SHP77 (cell line): Measurements from ENCODE around the gene PTPN13.
A peak's percentile ranks its signal among the peaks of the same experiment; 100 is the strongest.

ENCODE experiments used
- DNase-seq, 2 experiments: peaks; one replicate each; lab custom pipeline; 2025; lab: John Stamatoyannopoulos, UW

PTPN13 gene, protein sequence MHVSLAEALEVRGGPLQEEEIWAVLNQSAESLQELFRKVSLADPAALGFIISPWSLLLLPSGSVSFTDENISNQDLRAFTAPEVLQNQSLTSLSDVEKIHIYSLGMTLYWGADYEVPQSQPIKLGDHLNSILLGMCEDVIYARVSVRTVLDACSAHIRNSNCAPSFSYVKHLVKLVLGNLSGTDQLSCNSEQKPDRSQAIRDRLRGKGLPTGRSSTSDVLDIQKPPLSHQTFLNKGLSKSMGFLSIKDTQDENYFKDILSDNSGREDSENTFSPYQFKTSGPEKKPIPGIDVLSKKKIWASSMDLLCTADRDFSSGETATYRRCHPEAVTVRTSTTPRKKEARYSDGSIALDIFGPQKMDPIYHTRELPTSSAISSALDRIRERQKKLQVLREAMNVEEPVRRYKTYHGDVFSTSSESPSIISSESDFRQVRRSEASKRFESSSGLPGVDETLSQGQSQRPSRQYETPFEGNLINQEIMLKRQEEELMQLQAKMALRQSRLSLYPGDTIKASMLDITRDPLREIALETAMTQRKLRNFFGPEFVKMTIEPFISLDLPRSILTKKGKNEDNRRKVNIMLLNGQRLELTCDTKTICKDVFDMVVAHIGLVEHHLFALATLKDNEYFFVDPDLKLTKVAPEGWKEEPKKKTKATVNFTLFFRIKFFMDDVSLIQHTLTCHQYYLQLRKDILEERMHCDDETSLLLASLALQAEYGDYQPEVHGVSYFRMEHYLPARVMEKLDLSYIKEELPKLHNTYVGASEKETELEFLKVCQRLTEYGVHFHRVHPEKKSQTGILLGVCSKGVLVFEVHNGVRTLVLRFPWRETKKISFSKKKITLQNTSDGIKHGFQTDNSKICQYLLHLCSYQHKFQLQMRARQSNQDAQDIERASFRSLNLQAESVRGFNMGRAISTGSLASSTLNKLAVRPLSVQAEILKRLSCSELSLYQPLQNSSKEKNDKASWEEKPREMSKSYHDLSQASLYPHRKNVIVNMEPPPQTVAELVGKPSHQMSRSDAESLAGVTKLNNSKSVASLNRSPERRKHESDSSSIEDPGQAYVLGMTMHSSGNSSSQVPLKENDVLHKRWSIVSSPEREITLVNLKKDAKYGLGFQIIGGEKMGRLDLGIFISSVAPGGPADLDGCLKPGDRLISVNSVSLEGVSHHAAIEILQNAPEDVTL (N-terminal part only)

DNA sequence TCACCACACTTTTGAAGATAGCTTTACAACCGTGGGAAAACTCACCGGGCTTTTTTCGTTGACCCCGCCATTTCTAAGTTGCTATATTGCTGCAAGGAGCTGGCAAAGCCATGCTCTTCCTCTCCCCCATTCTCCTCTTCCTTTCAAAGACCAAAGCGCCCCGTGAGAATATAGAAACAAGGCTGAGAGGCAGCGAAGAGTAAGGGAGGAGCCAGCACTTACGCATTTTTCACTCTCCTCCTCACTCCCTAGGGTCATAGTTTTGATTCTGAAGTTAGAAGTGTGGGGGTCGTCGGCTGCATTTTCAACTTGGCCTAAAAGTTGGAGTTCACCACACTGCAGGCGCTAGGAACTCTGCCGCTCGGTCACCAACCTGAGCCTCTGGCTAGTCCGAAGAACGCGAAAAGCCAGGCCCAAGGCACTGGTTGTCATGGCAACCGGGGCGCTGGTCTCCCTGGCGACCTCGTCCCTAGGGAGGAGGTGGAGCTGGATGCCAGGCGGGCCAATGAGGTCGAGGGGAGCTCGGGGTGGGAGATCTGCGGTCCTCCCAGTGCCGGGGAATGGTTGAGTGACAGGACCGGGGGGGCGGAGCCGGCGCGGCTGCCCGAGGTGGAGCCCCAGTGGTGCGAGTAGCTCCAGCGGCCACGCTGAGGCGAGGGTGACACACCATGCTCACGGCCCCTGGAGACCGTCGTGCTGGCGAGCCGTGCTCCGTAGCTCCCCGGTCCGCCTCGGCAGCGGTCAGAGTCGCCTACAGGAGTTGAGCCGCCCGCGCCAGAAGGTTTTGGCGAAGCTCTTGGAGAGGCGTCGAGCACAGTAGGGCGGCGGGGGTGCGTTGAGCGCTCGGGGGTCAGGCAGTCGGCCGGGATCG lies at the start of gene PTPN13:
Gene PTPN13, plus strand, starts transcription at position 628 of the 871 bp plus-strand sequence. CDS start 40,942 bp downstream, outside the sequence.
- DNase-seq = peak; percentile 93 to 95

DNA sequence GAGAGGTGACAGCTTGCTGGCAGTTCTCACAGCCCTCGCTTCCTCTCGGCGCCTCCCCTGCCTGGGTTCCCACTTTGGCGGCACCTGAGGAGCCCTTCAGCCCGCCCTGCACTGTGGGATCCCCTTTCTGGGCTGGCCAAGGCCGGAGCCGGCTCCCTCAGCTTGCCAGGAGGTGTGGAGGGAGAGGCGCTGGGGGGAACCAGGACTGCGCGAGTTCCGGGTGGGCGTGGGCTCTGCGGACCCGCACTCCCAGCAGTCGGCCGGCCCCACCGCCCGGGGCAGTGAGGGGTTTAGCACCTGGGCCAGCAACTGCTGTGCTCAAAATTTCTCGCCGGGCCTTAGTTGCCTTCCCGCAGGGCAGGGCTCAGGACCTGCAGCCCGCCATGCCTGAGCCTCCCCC lies 47.0 kb upstream of the PTPN13 start:
- DNase-seq = no peak

DNA sequence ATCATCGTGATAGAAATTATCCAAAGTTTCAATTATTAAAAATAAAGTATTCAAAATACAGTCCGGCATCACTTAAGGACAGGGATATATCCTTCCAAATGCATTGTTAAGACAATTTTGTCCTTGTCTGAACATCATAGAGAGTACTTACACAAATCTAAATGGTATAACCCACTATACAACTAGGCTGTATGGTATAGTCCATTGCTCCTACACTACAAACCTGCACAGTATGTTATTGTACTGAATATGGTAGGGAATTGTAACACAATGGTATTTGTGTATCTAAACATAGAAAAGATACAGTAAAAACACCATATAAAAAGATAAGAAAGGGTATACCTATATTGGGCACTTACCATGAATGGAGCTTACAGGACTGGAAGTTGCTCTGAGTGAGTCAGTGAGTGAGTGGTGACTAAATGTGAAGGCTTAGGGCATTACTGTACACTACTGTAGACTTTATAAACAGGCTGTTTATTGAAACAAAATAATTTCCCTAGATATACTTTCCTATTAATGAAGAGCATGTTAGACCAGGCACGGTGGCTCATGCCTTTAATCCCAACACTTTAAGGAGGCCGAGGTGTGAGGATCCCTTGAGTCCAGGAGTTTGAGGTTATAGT lies 44.8 kb upstream of the PTPN13 start:
- no peak for DNase-seq

DNA sequence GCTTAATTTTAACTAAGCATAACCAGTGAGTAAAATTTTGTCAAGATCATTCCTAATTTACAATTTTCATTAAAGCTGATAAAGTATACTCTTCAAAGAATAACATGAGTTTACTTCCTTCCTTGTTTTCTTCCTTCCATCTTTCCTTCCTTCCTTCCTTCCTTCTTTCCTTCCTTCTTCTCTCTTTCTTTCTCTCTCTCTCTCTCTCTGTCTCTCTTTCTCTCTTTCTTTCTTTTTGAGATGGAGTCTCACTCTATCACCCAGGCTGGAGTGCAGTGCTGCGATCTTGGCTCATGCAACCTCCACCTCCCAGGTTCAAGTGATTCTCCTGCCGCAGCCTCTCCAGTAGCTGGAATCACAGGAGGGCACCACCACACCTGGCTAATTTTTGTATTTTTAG lies 42.7 kb upstream of the PTPN13 start:
- DNase-seq = no peak

DNA sequence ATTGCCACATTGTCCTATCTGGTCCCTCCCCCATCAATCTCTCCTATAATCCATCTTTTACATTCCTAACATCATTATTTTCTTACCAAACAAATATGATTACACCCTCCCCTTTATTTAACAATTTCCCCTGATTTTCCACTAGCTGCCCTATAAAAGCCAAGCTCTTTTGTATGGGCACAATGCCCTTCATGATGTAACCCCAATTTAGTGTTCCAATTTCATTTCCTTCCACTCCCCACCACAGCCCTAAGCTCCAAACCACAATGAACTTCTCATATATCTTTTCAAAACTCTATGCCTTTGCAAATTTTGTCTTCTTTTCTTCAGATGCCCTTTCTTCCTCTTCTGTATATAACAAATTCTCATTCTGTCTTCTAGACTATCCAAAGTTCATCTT lies 39.5 kb upstream of the PTPN13 start:
- DNase-seq = no peak

DNA sequence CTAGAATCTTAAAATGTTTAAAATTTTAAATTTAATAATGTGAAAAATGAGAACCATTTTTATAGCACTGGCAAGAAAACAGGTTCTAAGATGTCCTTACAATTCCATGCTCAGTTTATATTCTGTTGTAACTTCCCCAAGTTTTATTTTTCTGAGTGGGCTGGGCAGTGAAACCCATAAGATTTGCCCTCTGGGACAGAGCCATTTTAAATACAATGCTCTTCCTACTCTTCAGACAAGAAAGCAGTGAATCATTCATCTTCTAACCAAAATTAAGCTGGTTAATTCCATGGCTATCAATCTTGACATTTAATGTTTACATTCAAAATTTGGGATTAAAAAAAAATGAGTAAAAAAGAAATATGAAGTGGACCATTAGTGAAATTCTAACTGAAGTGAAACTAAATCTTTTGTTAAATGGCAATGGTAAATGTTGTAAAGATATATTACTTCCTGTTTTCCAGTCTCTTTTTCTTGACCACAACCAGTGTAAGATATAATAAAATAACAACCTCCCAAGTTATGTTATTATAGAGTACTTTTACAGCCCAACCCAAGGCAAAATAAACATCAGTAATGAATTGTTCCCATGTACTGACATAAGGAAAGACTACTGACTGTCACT lies 37.2 kb upstream of the PTPN13 start:
- DNase-seq = no peak

DNA sequence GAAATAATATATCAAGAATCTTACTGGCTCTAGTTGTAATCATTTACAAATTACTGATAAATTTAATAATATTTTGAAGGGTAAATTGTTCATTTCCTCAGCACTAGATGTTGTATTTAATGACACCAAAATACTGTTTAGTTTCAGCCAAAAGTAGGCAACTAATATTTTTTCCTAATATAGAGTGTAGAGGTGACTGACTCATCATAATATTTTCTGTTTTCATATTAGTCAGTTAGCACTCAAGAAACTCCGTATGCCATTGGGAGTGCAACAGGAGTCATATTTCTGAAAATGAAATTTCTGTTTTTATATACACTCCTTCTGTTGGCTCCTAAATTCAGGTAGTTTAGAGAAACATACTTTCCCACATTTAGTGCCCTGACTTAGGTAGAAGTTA lies 36.6 kb upstream of the PTPN13 start:
- no peak for DNase-seq

DNA sequence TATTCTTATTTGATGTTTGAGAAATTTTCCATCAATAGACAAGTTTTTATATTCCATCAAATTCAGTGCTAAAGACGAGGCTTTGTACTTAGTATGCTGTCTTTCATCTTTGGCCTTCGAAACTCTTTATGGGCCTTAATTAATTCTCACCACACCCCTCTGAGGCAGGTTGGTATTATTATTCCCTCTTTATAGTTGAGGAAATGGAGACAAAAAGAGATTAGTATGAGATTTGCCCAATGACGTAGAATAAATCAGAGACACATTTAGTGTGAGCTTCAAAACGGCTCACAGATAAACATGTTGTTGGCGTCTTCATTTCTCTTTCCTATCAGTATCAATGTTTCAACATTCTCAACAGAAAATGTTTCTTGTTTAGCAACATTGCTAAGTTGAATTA lies 35.9 kb upstream of the PTPN13 start:
- DNase-seq = no peak

DNA sequence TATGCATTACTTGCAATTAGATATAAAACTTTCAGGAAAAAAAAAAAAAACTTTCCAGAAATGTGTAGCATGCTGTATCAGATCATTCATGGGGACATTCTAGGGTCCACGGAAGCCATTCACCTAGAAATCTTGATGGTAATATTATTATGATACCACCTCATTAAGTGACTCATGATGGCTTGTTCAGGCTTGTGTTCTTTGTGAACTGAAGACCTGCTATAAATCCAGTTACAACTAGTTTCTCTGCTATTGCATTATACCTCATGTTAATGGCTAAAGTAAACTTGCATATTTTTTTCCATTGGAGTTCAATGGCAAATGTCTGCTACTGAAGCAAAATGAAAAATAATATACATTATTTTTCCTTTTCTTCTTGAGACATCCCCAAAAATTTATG lies 35.3 kb upstream of the PTPN13 start:
- no peak for DNase-seq

DNA sequence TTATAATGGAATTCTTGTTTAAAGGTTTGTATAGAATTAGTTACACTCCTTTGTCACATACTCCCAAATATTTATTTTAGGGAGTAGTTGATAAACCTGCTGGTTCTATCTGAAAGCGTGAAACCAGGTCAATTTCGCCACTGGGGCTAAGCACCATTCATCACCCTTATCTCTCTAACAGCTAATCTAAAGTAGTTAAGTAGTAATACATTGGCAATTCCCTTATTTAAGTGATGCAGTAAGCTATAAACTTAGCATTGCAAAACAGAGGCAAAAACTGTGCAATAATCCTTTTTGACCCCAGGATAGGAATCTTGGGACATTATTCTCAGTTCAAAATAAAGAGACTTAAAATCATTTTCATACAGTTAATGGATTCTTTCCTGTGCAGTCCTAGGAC lies 33.7 kb upstream of the PTPN13 start:
- no peak for DNase-seq

DNA sequence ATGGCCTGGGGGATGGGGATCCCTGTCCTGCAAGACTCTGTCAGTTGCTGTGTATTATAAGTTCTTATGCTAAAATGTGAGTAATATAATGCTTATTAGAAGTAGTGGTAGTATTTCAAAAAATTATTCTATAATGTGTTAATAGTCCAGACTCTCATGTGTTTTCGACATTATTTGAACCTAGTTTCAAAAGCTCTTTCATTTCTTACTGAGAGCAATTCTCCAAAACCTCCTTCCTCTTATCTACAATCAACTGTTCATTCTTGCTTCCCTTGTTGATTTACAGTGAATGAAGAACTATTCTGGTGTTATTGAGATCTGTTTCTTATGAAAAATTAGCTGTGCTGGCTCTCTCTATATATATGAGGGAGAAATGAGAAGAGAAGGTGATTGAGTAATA lies 32.9 kb upstream of the PTPN13 start:
- no peak for DNase-seq

DNA sequence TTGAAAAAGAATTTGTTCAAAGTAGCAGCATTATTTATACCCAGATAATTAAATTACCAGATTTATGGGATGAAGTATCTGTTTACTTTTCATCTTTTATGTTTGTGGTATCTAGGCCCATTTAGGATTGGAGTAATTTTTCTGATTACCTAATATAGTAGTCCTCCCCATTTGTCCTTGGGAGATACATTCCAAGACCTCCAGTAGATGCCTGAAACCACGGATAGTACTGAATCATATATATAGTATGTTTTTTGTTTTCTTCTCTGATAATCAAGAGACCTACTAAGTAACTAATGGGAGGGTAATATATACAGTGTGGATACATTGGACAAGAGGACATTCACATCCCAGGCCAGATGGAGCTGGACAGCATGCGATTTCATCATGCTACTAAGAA lies 30.7 kb upstream of the PTPN13 start:
- DNase-seq = no peak

DNA sequence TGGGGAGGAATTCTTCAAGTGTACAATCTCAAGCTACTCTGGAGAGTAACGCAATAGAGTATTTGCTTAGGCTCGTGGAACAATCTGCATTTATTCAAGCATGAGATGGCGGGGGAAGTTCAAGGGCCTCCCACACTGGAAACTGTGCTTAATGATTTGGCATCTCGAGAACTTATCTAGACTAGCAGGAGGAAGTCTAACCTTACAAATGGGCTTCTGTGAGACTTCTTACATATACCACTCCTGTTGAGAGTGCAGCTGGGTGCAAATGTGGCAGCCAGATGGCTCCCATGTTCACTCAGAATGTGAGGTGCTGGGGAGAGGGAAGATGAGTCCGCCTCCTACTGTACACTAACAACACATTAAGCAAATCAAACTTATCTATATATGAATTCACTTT lies 29.3 kb upstream of the PTPN13 start:
- DNase-seq = no peak

DNA sequence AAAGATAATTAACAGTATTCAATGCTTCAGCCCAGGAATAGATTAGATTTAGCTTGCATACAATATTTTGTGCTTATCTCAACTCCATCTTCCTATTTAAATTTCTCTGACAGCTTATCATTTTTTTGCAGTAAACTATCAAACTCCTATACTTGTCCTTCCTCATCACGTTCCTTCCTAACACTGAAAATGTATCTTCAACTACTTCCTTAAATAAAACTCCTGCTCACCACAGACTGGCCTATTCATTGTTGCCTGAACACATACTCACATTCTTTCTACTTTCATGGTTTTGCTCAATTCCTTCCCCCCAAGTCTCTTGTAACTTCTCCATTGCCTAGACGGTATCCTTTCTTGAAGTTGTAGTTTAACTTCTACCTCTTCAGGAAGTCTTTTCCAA lies 28.5 kb upstream of the PTPN13 start:
- DNase-seq = no peak

DNA sequence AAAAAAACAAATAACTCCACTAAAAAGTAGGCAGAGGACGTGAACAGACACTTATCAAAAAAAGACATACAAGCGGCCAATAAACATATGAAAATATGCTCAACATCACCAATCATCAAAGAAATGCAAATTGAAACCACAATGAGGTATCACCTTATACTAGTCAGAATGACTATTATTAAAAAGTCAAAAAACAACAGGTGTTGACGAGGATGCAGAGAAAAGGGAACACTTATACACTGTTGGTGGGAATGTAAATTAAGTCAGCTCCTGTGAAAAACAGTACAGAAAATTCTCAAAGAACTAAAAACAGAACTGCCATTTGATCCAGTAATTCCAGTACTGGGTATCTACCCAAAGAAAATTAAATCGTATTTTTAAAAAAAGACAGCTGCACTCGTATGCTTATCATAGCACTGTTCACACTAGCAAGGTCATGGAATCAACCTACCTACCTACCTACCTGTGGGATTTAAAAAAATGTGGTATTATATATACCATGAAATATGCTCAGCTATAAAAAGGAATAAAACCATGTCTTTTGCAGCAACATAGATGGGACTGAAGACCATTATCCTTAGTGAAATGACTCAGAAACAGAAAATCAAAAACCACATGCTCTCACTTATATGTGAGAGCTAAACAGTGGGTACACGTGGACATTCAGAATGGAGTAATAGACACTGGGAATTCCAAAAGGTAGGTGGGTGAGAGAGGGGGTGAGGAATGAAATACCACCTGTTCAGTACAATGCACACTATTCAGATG lies 24.8 kb upstream of the PTPN13 start:
- no peak for DNase-seq

DNA sequence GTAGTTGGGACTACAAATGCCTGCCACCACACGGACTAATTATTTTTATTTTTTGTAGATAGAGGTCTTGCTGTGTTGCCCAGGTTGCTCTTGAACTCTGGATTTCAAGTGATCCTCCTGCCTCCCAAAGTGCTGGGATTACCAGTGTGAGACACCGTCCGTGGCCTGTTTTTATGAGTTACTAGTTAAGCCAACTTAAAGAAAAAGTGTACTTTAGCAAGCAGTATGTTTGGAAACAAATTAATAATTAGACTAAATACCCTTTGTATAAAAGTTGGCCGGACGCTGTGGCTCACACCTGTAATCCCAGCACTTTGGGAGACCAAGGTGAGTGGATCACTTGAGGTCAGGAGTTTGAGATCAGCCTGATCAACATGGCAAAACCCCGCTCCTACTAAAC lies 14.2 kb upstream of the PTPN13 start:
- DNase-seq = no peak

DNA sequence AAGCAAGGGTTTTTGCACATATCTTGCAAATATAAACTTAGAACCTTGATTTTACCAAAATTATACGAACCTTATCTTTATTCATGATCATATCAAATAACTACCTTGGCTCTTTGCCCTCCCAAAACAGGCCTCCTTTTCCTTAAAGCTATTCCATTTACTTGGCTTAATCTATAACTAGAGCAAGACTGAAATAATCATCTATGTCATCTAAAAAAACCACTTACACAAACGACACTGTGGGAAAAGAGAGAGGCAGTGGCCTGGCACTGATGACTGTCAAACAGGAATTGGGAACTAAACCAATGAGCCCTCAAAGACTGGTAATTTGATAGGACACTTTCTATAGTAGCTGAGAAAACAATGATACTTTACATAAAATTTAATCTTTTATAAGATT lies 11.7 kb upstream of the PTPN13 start:
- DNase-seq = no peak

DNA sequence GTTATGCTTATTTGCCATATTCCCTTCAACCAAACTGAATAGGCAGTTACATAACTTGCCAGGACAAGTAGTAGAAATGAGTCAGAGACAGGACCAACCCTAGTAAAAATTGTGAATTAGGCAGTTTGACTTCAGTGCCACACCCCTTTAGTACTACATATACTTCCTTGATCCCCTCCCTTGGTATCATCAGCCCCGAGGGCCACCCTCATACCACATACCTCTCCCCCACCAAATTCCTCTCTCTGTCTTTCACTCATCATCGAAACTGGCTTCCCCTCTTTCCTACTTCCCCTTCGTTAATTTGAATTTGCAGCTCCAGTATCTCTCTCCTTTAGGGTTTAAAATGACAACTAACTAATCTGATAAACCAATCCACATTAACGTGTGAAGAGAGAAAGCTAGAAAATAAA lies 7.9 kb upstream of the PTPN13 start:
- no peak for DNase-seq

DNA sequence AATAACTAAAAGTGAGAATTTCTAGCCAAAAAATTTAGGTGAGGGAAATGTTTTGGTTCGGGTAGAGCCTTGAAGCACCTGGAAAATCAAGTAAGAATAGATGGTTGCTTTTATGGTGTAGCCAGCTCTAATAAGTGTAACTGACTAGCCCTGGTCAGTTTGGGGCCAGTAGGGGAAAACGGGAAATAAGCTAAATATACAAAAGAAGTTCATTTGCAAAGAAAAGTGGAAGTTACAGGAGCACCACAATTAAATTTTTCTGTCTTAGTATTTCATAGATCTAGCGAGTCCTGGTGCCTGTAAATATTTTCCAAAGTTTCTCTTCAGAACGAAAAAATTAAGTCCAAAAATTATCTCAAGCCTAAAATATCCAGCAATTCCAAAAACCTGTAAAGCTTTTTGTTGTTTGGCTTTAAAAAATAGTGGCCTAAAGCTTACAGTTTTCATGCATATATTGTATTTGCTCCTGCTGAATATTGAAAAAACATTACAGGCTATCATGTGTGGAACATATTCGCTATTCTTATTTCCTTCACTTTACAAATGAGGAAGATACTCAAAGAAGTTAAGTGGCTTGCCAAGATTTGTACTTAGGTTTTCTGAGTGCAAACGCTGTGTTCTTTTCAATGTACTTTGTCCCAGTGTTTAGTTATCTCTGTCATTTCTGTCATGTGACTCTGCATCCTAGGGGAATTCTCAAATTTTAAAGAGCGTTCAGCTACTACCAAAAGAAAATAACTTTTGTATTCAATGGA lies 7.3 kb upstream of the PTPN13 start:
- no peak for DNase-seq
